Measurements from ENCODE around the gene ABTB2.
"Not testable (repeated sequence)": the region's sequence is repeated elsewhere in the genome, so short reads cannot be mapped to it uniquely, and the experiment has no call there.

The ABTB2 gene

GRCh38 chr11:34233215-34233614 lies 124.6 kb downstream of the ABTB2 start:
- no peak for DNase-seq

- DNase-seq: no peak
Measured at GRCh38 chr11:34232807-34233206, 125.0 kb downstream of the ABTB2 start.

- no peak for DNase-seq
Measured at GRCh38 chr11:34226210-34226609, 131.6 kb downstream of the ABTB2 start.

- no peak for DNase-seq
Measured at GRCh38 chr11:34225091-34225490, 132.7 kb downstream of the ABTB2 start.

- no peak for DNase-seq
Measured at GRCh38 chr11:34224434-34224966, 133.3 kb downstream of the ABTB2 start.

GRCh38 chr11:34223907-34224306 lies 133.9 kb downstream of the ABTB2 start:
- no peak for DNase-seq

- peak; percentile 51 for DNase-seq
Measured at GRCh38 chr11:34223021-34223813, 134.6 kb downstream of the ABTB2 start.

GRCh38 chr11:34222030-34222429 lies 135.8 kb downstream of the ABTB2 start:
- DNase-seq: no peak

- DNase-seq: no peak
Measured at GRCh38 chr11:34219941-34220370, 137.9 kb downstream of the ABTB2 start.

- no peak for DNase-seq
Measured at GRCh38 chr11:34219279-34219678, 138.5 kb downstream of the ABTB2 start.

GRCh38 chr11:34218756-34219155 lies 139.1 kb downstream of the ABTB2 start:
- not testable (repeated sequence) for DNase-seq

- no peak for DNase-seq
Measured at GRCh38 chr11:34218067-34218466, 139.7 kb downstream of the ABTB2 start.

- DNase-seq: no peak
Measured at GRCh38 chr11:34216706-34217105, 141.1 kb downstream of the ABTB2 start.

- no peak for DNase-seq
Measured at GRCh38 chr11:34215806-34216453, 141.9 kb downstream of the ABTB2 start.

GRCh38 chr11:34214961-34215805 lies 142.6 kb downstream of the ABTB2 start:
- DNase-seq: peak; percentile 73

- peak; percentile 35 for DNase-seq
Measured at GRCh38 chr11:34213366-34213765, 144.4 kb downstream of the ABTB2 start.

GRCh38 chr11:34212566-34212965 lies 145.2 kb downstream of the ABTB2 start:
- DNase-seq: no peak

GRCh38 chr11:34209809-34210208 lies 148.0 kb downstream of the ABTB2 start:
- no peak for DNase-seq

GRCh38 chr11:34208266-34209135 lies 149.3 kb downstream of the ABTB2 start:
- DNase-seq: peak; percentile 26

GRCh38 chr11:34207487-34208180 lies 150.2 kb downstream of the ABTB2 start:
- no peak for DNase-seq

Measured in fibroblast of skin of right biceps (primary cell).